Measurements from ENCODE around the gene C2CD2.
"Not testable (repeated sequence)": the region's sequence is repeated elsewhere in the genome, so short reads cannot be mapped to it uniquely, and the experiment has no call there.

C2CD2 gene

GRCh38 chr21:41973861-41974751 is 20.3 kb upstream of the C2CD2 start:
- DNase-seq = no peak

- DNase-seq = no peak
Observed at GRCh38 chr21:41973427-41973831, 19.6 kb upstream of the C2CD2 start.

- no peak for DNase-seq
Observed at GRCh38 chr21:41972511-41973205, 18.8 kb upstream of the C2CD2 start.

GRCh38 chr21:41971891-41972290 is 18.1 kb upstream of the C2CD2 start:
- DNase-seq = no peak

GRCh38 chr21:41970751-41971653 is 17.2 kb upstream of the C2CD2 start:
- no peak for DNase-seq

GRCh38 chr21:41970106-41970391 is 16.2 kb upstream of the C2CD2 start:
- DNase-seq = no peak

GRCh38 chr21:41967708-41968107 is 13.9 kb upstream of the C2CD2 start:
- no peak for DNase-seq

GRCh38 chr21:41966872-41967621 is 13.2 kb upstream of the C2CD2 start:
- DNase-seq = no peak

GRCh38 chr21:41966041-41966833 is 12.4 kb upstream of the C2CD2 start:
- no peak for DNase-seq

- no peak for DNase-seq
Observed at GRCh38 chr21:41965461-41966013, 11.7 kb upstream of the C2CD2 start.

GRCh38 chr21:41965045-41965444 is 11.2 kb upstream of the C2CD2 start:
- no peak for DNase-seq

- no peak for DNase-seq
Observed at GRCh38 chr21:41964171-41964570, 10.4 kb upstream of the C2CD2 start.

- DNase-seq = no peak
Observed at GRCh38 chr21:41962425-41962966, 8.7 kb upstream of the C2CD2 start.

GRCh38 chr21:41961753-41962152 is 7.9 kb upstream of the C2CD2 start:
- no peak for DNase-seq

GRCh38 chr21:41961282-41961701 is 7.5 kb upstream of the C2CD2 start:
- DNase-seq = no peak

GRCh38 chr21:41960386-41960785 is 6.6 kb upstream of the C2CD2 start:
- DNase-seq = no peak

GRCh38 chr21:41959697-41960096 is 5.9 kb upstream of the C2CD2 start:
- not testable (repeated sequence) for DNase-seq

- no peak for DNase-seq
Observed at GRCh38 chr21:41958886-41959563, 5.2 kb upstream of the C2CD2 start.

GRCh38 chr21:41957991-41958766 is 4.4 kb upstream of the C2CD2 start:
- DNase-seq = no peak

All from activated CD4-positive, alpha-beta T cell treated with anti-CD3 and anti-CD28 coated beads, Interleukin-2, amount 50 U/mL, for 16 hours (primary cell).